Inferior parietal cortex (tissue), 1 donor: ENCODE measurements around the gene ZNF584.

ENCODE experiments used
- DNase-seq: peaks from one replicate; pipeline ENCODE4 v3.0.0-alpha.2; 2016; ENCODE audit errors: extremely low spot score

ZNF584 gene

DNA sequence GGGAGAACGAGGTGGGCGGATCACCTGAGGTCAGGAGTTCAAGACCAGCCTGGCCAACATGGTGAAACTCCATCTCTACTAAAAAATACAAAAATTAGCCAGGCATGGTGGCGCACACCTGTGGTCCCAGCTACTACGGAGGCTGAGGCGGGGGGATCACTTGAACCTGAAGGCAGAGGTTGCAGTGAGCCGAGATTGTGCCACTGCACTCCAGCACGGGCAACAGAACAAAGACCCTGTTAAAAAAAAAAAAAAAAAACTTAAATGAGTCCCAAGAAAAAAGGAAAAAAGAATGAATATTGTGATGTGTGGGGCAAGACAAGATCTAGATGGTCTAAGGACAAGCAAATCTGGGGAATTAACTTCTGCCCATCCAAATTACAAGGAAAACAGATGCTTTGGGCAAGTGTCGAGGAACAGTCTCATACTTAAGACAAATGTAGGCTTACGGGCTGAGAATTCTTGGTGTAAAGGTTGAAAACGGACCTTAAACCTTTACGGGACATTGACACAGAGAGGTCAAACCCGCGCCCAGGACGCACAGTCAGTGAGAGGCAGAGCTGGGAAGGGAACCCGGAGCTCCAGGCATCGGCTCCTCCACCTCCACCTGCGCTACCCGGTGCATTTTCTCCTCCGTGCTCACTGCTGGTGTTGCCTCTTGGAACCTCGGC, 57.8 kb downstream of the ZNF584 start:
- DNase-seq: no peak

DNA sequence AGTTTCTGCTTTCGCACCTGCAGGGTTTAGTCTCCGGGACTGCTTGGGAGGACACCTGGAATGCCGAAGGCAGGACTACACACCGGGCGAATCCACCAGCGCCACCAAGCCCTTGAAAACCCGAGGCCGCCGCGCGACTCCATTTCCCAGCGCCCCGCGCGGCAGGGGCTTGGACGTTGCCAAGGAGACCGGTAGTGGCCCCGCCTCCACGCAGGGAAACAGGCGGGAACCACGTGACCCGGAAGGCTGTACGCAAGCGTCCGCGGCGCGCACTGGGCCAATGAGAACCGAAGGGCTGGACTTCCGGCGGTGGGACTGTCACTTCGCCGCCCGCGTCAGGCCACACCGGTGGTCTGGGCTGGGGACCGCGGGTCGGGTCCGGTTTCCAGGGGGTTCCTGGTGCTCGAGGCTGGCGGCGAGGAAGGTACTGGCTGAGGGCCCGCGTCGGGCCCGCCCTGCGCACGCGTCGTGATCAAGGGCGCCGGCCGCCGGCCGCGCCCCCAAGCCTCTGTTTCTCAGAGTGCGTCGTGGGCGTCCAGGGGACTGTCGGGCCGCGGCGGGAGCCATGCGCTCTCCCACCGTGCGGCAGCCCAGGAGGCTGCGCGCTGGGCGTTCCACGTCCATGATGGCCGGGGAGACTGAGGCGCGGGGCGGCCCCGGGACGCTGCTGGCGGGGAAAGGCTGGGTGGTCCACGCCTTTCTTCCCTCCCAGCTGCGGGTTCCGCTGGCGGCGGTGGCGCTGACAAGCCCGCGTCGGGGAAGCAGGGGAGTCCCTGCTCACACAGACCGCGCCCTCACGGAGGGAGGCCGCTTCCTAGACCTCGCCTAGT, 58.5 kb downstream of the ZNF584 start, which contains the start of gene ZNF324:
ZNF324 (plus strand) TSS at position 321 of the 830 bp plus-strand sequence. CDS start 2,106 bp downstream, outside the sequence.
- DNase-seq: peak; percentile 99
